ENCODE measurements around the gene ATG2A. TPM values are rescaled to one million over a fixed set of nuclear protein-coding genes. Genes with fewer than 3 reads are reported as not detected.

ATG2A gene
- total RNA-seq, 4 donors from 2014 or later: 19.9 to 28.7 (median 26.1) TPM

DNA sequence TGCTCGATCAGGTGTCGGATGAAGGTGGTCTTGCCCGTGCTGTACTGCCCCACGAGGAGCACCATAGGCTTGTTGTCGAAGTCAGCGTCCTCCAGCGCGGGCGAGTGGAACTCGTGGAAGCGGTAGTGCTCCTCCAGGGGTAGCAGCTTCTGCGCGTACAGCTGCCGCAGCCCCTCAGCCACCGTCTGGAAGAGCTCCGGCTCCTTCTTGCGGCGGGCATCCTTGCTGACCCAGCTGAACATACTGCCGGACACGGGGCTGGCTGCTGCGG, 38.9 kb downstream of the ATG2A start:
- WGBS: 0% methylated on average over 1 of the region's 21 CpGs
- H3K36me3 ChIP-seq: peaks cover 5 to 23% (median 13%) of the 10 kb centered on the region in 4 donors
- intact Hi-C loops (cut with DNase I): no loop called here

DNA sequence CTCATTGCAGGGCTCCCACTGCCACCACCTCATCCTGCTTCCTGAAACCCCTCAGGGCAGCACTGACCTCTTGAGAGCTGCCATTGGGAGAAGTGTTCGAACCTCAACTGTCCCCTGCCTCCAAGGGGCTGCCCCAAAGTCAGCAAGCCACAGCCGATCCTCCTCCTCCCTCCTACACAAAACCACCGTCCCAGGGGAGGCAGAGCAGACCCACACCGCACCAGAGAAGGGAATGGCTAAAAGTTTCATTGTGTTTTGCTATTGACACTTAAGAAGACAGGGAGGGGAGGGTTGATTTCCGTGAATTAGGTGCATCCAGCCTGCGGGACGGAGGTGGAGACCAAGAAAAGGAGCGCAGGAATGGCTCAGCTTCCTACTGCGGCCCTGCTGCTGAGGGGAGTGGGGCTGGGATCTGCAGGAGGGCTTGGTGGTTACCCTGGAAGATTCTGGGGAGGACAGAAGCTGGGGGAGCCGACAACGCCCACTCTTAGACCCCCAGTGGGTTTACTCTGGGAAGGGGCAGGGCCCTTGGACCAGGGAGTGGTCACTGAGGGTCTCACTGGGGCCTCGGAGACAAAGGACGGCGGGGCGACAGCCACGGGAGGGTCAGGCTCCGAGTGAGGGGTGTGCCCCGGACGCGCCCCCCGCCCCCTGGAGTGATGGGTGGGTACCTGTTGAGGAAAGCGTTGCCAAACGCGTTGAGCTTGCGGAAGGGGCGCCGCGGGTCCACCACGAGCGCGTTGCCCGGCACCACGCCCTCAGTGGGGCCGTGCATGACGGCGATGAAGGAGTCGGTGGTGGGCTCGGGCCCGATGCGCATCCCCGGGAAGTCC, 39.4 kb downstream of the ATG2A start:
- no peak for DNase-seq (ENCODE audit: extremely low spot score)

More for the DNA sequence above, 38.9 kb downstream of the ATG2A start:
- H3K4me1 ChIP-seq: peaks cover 54 to 76% (median 59%) of the 10 kb centered on the region in 4 donors
- peak overlapping the region; percentile 93 to 98 (median 94) for H3K27ac ChIP-seq (replicated peaks in 1 of 4)
- H3K9me3 ChIP-seq: no peaks in the 10 kb centered on the region
- H3K4me3 ChIP-seq: peak overlapping the region; percentile 68 to 92 (median 86)
- H3K27me3 ChIP-seq: no peaks in the 10 kb centered on the region
- TF ChIP-seq, protein P1, sequence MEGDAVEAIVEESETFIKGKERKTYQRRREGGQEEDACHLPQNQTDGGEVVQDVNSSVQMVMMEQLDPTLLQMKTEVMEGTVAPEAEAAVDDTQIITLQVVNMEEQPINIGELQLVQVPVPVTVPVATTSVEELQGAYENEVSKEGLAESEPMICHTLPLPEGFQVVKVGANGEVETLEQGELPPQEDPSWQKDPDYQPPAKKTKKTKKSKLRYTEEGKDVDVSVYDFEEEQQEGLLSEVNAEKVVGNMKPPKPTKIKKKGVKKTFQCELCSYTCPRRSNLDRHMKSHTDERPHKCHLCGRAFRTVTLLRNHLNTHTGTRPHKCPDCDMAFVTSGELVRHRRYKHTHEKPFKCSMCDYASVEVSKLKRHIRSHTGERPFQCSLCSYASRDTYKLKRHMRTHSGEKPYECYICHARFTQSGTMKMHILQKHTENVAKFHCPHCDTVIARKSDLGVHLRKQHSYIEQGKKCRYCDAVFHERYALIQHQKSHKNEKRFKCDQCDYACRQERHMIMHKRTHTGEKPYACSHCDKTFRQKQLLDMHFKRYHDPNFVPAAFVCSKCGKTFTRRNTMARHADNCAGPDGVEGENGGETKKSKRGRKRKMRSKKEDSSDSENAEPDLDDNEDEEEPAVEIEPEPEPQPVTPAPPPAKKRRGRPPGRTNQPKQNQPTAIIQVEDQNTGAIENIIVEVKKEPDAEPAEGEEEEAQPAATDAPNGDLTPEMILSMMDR (IDR thresholded peaks at IDR 0.05): no peak
- TF ChIP-seq EP300 (IDR thresholded peaks at IDR 0.05) (no peak), POLR2AphosphoS5 (IDR thresholded peaks at IDR 0.05) (no peak), POLR2A (IDR thresholded peaks at IDR 0.05; ENCODE audit: low read depth) (no peak)
- DNase-seq (ENCODE audit: extremely low spot score): no peak

DNA sequence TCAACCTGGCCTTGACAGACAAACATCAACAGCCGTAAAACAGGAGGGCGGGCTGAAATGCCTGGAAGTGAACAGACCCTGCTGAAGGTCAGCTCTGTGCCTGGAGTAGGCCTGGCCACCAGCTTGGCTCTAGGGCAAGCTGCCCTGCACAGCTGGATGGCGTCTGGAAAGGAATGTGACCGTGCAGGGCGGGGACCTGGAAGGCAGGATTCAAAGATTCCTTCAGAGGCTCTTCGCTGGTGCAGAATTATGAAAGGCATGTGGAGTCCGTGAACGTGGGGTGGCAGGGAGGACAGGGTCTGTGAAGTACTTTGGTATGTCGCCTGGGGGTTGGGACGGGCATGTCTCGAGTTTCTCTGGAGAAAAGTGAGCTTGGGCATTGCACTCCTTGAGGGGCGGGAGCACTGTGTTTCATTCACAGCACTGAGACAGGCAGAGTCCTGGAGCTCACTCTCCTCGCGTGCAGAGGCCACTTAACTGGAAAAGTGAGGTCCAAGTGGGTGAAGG, 40.1 kb downstream of the ATG2A start:
- H3K36me3 ChIP-seq: peaks cover 12 to 36% (median 24%) of the 10 kb centered on the region in 4 donors
- H3K9me3 ChIP-seq: no peaks in the 10 kb centered on the region
- peaks cover 67 to 84% (median 71%) of the 10 kb centered on the region in 4 donors for H3K4me1 ChIP-seq
- intact Hi-C loops (cut with DNase I): no loop called here
- peak overlapping the region; percentile 93 to 98 (median 94) for H3K27ac ChIP-seq (replicated peaks in 1 of 4)
- DNase-seq (ENCODE audit: extremely low spot score): no peak
- no peaks in the 10 kb centered on the region for H3K27me3 ChIP-seq
- TF ChIP-seq POLR2A (IDR thresholded peaks at IDR 0.05; ENCODE audit: low read depth) (no peak), POLR2AphosphoS5 (IDR thresholded peaks at IDR 0.05) (peak; percentile 15 to 64)
- H3K4me3 ChIP-seq: peak overlapping the region; percentile 68 to 92 (median 86)
- 18% methylated on average over 10 of the region's 14 CpGs for WGBS

More for the DNA sequence above, 39.4 kb downstream of the ATG2A start:
- peak overlapping the region; percentile 68 to 92 (median 86) for H3K4me3 ChIP-seq
- H3K27me3 ChIP-seq: no peaks in the 10 kb centered on the region
- peak overlapping the region; percentile 93 to 98 (median 94) for H3K27ac ChIP-seq (replicated peaks in 1 of 4)
- WGBS: 2% methylated on average over 13 of the region's 41 CpGs
- TF ChIP-seq, protein P1 (IDR thresholded peaks at IDR 0.05): no peak
- no peak for TF ChIP-seq POLR2AphosphoS5 (IDR thresholded peaks at IDR 0.05)
- TF ChIP-seq POLR2A (IDR thresholded peaks at IDR 0.05; ENCODE audit: low read depth): no peak
- TF ChIP-seq EP300 (IDR thresholded peaks at IDR 0.05): no peak
- intact Hi-C loops (cut with DNase I): no loop called here
- H3K9me3 ChIP-seq: no peaks in the 10 kb centered on the region
- H3K4me1 ChIP-seq: peaks cover 60 to 80% (median 64%) of the 10 kb centered on the region in 4 donors
- peaks cover 10 to 29% (median 18%) of the 10 kb centered on the region in 4 donors for H3K36me3 ChIP-seq

DNA sequence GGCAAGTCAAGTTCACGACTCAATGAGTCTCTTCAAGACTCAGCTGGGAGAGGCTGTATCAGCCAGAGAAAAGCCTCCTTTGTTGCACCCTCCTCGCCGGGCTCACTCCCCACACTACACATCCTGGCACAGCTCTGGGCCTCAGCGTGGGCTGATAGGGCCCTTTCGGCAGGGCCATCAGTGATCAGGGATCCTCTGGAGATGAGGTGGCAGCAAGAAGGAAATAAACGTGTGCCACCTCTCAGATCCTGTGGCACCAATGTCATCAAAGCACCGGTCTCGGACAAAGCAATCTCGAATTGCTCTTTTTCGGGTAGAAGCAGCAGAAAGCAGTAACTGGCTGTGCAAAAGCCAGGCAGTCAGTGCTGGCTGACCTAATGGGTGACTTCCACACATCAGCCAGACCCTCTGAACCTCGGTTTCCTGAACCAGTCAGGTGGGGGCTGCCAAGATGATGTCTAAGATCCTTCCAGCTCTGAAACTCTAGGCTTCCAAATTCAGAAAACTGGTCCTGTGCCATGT, 40.7 kb downstream of the ATG2A start:
- intact Hi-C loops (cut with DNase I): no loop called here
- peak overlapping the region; percentile 68 to 92 (median 86) for H3K4me3 ChIP-seq
- no peak for DNase-seq (ENCODE audit: extremely low spot score)
- H3K36me3 ChIP-seq: peaks cover 12 to 42% (median 29%) of the 10 kb centered on the region in 4 donors
- WGBS: 25% methylated on average over 5 of the region's 11 CpGs
- no peaks in the 10 kb centered on the region for H3K27me3 ChIP-seq
- no peaks in the 10 kb centered on the region for H3K9me3 ChIP-seq
- TF ChIP-seq EP300 (IDR thresholded peaks at IDR 0.05) (no peak), POLR2A (IDR thresholded peaks at IDR 0.05; ENCODE audit: low read depth) (no peak), POLR2AphosphoS5 (IDR thresholded peaks at IDR 0.05) (no peak)
- TF ChIP-seq, protein P1 (IDR thresholded peaks at IDR 0.05): no peak
- H3K27ac ChIP-seq (replicated peaks in 1 of 4): peak overlapping the region; percentile 93 to 98 (median 94)
- peaks cover 73 to 88% (median 77%) of the 10 kb centered on the region in 4 donors for H3K4me1 ChIP-seq

Measured in esophagus muscularis mucosa (tissue), 4 donors.